NCI-H2081 treated with DMSO at 0.1 percent for 48 hours (cell line): ENCODE data around the gene LIX1.
A peak's percentile ranks its signal among the peaks of the same experiment; 100 is the strongest.
"Not testable (repeated sequence)": the region's sequence is repeated elsewhere in the genome, so short reads cannot be mapped to it uniquely, and the experiment has no call there.

Experiments
- DNase-seq: peaks from one replicate; lab custom pipeline; 2025; lab: John Stamatoyannopoulos, UW

LIX1 gene

DNA sequence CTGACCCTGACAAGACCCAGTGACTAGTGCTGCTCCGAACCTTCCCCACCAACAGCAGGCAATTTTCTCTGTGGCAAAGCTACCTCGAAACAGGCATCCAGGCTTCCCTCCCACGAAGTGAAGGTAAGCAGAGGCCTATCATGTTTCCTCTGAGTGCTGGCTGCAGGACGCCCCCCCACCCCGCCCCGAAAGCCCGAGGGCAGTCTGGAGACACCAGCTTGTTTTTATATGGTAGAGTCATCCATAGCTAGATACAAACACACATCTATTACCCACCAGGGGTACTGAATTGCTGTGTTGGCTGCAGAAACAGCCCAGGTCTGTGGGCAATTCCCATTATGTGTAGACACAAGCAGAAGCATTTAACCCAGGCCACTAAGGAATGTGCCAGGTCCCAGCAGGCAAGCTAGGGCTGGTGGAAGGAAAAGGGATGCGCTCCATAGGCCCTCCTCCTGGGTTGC is 40.4 kb downstream of the LIX1 start:
- peak; percentile 54 for DNase-seq

DNA sequence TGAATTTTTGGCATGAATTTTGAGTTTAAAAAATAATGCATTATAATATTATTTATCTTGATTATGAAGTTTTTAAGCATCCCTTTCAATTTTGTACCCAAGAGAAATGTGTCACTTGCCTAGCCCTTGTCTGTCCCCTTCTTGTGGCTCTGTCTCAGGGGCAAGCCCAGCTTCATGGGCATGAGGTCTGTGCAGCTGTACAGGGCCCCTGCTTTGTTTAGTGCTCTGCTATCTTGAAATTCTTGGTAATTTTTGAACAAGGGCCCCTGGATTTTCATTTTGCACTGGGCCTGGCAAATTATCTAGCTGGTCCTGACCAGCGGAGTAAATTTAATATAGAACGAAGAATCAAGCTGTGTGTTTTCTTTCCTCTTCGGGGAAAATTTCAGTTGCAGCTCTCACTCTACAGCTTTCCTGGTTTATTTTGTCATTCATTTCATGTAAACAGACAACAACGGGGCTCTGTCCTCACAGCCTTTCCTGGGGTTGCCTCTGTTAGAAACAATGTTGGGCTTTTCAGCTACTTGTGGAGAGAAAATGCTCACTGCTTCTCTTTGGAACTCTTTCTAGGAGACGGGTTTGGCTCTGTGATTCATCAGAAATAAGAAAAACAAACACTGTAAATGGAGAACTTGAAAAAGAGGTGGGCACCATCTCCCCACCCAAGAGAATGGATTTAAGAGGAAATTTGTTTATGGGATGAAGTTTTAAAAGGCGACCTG is 41.1 kb downstream of the LIX1 start:
- no peak for DNase-seq

DNA sequence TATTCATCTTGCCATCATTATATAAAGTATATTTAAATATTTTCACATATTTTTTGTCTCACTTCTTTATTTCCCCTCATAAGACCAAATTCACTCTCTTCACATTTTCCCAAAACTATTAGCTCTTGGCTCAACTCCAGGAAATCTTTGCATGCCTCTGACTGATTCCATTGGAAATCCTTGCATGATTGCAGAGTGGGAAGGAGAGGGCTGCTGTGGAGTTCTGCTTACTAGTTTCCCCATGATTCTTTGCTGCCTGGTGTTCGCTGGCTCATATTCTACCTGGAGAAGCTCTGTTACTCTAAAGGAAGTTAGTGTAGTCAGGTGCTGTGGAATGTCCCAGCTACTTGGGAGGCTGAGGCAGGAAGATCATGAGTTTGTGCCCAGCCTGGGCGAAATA is 41.9 kb downstream of the LIX1 start:
- no peak for DNase-seq

DNA sequence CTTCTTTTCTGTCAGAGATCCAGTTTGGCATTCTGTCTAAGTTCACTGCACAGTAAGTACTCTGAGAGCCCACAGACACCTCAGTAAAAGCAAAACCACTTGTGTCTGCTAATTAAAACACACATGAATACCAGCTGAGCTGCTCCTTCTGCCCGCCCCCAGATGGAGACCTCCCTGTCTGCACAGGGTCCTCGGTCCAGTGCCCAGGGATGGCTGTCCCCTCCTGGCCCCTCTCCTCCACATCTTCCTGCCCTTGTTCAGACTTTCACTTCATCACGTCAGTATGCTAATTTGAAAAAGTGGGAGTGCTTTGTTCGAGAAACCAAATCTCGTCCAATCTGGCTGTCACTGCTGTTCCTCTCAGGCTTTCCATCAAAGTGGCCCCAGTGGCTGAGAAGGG is 43.5 kb downstream of the LIX1 start:
- no peak for DNase-seq

DNA sequence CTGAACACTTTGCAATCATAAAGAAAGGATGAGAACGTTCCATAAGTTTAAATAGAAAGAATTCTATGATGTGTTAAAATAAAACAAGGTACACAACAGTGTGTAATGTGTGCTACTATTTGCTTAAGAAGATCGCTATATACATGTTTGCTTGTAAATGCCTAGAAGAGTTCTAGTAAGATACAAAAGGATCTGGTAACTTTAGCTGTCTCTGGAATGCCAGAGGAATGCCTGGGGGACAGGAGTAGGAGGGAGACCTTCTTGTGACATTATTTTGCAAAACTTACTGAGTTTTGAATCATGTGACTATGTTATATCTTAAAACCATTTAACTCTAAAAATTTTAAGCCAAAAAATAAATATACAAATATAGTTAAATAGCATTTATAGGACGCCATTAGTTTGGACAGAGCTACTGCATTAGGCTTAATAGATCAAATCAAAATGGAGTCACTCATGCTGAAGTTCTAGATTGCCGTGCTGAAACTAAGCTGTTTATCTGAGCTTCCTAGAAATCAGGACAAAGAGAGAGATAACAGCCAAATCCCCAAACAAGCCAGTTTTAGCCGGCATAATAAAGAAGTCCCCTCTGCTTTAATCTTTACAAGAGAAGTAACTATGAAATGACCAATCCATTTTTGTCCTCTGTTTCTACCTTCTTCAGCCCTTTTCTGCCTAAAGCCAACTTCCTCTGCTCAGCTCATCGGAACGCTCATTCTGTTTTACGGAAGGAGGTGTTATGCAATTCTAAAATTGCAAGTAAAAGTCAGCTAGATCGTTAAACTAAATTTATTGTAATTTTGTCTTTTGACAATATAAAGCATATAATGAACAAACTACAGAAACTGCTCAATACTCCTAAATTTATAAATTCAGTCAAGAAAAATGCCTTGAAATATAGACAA is 44.8 kb downstream of the LIX1 start:
- no peak for DNase-seq

DNA sequence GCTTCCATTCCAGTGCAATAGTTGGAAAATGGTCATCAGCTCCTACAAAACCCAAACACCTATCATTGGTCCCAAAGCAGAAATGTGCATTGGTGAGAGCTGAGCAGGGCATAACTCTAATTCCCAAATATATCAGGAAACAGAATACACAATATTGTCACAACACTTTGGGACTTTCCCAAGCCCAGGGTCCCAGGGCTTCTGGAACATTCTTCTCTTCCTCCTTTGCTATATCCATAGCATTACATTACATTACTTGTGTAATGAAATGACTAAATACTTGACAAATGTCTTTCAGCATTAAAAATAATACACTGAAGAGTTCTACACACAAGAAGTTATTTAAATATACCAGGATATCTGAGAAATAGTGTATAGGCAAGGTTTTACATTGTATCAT is 45.6 kb downstream of the LIX1 start:
- DNase-seq: no peak

DNA sequence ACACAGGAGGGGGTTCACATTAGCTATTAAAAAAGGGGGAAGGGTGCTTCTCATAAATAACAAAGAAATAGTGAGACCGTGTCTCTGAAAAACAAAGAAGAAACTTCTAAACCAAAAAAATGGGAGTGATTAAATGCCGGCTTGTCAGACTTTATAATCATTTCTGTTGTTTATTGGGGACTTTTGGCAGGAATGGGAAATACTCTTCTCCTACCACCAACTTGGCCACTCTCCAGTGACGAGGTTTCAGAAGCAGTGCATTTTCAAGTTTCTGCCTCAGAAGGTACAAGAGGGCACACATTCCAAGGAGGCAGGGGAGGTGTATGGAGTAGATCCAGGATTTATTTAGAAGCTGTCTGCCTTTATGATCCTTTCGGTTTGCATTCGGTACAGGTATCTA is 46.2 kb downstream of the LIX1 start:
- no peak for DNase-seq

DNA sequence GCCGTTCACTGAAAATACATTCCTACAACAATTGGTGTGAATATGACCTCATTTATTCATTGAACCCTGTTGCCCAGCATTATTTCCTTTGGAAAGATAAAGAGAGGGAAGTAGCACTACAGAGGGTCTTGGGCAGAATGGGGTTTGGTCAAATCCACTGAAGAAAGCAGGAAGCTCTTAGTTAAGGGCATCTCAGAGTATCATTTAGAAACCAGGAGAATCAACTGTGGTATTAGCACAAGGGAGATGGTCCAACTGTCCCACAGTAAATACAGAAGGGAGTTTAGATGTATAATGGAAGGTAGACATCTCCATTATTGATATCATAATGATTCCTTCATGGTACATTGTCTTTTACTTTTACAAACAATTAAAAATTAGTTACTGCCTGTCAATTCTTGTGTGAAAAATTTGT is 47.1 kb downstream of the LIX1 start:
- no peak for DNase-seq

DNA sequence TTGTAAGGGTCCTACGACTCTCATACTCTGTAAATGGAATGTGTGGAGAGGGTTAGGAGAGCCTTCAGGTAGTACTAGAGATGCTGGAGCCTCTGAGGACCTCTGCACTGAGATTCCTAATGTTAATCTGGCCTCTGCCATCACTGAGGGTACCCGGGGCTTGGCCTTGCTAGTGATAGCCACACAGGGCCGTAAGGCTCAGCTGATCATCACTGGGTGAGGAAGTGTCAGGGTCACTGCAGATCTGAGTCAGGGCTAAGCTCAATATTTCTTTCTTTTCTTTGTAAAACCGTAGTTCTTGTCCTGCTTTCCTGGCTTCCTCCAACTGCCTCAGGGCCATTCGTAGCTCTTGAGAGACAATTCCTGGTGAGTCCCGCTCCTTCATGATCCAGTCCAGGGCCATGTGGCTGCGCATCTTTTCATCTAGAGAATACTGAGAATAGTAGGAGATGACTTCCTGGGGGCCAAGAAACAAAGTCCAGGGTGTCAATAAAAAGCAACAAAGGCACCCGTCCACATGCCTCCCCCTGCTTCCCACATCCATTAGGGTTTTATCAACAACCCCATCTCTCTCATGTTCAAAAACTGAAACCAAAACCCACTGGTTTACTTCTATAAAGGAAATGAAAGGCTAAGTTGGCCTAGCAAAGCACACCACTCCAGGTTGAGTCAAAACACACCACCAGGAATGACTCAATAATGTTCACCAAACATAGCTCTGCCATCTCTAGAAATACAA is 47.7 kb downstream of the LIX1 start:
- DNase-seq: no peak

DNA sequence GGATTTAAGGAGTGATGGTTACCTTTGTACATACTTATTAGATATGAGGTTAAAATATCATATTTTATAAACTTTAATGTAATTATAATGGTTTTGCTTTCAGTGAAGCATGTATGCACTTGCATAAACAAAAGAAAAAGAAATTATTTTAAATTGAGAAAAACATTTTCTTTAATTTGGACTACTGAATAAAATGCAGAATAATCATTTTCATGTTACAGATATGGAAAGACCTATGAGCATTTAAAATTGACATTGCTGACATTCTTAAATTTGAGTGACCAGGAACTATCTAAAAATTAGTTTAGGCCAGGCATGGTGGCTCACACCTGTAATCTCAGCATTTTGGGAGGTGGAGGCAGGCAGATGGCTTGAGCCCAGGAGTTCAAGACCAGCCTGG is 49.2 kb downstream of the LIX1 start:
- no peak for DNase-seq

DNA sequence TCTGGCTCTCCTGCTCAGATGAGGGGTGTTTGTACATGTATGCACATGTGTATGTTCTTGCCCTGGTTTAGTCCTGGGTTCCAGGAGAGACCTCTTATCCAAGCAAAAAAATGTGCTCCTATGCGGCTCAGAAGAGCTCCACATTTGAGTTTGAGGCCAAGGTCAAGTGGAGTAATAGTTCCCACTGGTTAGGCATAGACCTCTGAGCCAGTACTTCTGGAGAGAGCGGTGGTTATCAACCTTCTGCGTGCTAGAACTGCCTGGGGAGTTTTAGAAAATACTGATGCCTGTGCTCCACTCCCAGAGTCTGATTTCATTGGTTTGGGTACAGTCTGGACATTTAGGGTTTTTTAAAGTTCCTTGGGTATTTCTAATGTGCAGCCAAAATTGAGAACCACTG is 51.5 kb downstream of the LIX1 start:
- no peak for DNase-seq

DNA sequence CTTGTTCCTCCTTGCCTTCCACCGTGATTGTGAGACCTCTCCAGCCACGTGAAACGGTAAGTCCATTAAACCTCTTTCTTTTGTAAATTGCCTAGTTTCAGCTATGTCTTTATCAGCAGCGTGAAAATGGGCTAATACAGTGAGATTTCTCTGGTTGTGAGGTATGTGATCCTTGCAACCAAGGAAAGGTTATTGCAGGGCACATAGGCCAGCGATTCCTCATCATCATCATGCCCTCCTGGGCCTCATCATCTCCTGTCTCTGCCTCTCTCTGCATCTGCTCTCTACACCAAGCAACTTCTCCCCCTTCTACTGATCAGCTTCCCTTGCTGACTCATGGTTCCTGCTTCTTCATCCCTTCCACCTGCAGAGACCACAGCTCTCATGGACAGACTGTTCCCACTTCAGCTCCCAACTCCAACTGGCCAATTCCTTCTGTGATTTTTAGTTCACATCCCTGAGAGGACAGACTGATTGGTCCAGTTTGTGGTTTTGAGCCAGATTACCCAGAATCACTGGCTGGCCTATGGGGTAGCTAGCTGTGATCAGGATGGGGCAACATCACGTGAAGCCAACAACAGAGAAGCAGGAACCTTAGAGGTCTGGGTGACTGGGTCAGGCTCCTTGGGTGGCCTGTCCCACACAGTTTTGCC is 53.1 kb downstream of the LIX1 start:
- no peak for DNase-seq

DNA sequence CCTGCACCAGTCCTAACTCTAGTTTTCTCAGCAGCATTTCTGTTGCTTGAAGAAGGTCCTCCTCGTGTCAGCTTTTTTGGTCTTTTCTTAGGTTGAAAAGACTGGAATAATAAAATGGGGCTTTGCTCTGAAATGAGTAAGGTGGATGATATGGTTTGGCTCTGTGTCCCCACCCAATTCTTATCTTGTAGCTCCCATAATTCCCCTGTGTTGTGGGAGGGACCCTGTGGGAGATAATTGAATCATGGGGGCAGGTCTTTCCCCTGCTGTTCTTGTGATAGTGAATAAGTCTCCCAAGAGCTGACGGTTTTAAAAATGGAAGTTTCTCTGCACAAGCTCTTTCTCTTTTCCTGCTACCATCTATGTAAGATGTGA is 53.6 kb downstream of the LIX1 start:
- DNase-seq: no peak

DNA sequence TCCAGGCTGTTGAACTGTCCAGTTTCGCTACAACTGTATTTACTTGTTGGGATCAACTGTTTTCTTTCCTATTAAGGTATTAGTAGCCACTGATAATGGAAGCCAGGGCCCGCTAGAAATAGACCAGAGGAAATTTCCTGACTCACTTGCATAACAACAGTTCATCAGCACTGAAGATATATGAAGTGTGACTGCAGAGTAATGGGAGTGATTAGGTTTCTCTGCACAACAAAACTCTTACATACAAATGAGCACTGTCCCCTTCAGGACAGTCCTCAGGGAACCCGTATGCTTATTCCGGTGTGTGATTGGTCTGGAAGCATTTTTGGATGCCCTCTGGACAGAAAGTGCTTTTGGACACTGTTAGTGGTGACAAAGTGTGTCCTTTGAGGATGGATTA is 55.3 kb downstream of the LIX1 start:
- DNase-seq: no peak

DNA sequence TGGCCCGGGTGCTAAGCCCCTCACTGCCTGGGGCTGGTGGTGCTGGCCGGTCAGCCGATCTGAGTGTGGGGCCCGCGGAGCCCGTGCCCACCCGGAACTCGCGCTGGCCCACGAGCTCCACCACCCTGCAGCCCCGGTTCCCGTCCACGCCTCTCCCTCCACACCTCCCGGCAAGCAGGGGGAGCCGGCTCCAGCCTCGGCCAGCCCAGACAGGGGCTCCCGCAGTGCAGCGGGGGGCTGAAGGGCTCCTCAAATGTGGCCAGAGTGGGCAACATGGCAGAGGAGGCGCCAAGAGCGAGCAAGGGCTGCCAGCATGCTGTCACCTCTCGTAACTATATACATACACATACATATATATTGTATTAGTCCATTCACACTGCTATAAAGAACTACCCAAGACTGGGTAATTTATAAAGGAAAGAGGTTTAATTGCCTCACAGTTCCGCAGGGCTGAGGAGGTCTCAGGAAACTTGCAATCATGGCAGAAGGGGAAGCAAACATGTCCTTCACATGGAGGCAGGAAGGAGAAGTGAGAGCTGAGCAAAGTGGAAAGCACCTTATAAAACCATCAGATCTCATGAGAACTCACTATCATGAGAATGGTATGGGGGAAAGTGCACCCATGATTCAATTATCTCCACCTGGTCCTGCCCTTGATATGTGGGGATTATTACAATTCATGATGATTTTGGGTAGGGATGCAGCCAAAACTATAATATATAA is 56.8 kb downstream of the LIX1 start:
- no peak for DNase-seq

DNA sequence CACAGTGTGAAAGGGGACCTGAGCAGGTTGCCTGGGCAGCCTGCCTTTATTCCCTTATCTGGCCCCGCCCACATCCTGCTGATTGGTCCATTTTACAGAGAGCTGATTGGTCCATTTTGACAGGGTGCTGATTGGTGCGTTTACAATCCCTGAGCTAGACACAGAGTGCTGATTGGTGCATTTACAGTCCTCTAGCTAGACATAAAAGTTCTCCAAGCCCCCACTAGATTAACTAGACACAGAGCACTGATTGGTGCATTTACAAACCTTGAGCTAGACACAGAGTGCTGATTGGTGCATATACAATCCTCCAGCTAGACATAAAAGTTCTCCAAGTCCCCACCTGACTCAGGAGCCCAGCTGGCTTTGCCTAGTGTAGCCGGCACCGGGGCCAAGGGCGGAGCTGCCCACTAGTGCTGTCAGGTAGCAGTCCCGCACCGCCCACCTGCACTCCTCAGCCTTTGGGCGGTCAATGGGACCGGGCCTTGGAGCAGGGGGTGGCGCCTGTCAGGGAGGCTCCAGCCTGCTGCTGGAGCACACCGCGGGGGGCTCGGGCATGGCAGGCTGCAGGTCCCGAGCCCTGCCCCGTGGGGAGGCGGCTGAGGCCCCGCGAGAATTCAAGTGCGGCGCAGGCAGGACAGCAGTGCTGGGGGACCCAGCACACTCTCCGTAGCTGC is 57.5 kb downstream of the LIX1 start:
- DNase-seq: not testable (repeated sequence)

DNA sequence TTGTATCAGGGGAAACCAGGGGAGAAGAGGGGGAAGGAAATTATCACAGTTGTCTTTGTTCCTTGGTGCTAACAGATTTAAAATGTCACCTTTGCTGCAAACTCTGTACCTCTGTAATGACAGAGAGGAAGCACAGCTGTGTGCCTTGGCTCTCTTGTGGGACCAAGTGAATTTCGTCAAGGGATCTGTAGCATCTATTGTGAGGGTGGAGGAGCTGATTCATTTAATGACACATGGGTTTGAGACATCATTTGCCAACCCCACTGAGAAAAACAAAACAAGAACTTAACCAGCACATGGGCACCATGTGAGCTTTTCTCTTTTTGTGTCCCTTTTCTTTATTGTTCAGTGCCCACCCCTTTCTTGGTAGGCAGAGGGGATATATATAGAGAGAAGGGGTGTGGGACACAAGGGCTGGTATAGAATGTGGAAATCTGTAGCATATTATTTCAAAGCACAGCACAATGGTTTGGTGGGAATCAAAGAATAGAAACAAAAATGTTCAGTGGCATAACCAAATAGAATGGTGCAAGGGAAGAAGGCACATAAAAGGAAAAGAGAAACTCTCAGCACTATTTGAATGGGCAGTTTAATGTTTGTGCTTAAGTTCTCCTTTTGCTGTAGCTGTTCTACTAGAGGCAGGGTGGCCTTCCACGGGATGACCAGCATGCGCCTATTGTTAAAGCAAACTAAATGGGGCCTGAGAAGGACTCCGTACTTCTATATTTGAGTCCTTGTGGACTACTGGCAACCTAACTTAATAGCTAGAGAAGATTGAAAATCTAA is 63.3 kb downstream of the LIX1 start:
- DNase-seq: no peak

DNA sequence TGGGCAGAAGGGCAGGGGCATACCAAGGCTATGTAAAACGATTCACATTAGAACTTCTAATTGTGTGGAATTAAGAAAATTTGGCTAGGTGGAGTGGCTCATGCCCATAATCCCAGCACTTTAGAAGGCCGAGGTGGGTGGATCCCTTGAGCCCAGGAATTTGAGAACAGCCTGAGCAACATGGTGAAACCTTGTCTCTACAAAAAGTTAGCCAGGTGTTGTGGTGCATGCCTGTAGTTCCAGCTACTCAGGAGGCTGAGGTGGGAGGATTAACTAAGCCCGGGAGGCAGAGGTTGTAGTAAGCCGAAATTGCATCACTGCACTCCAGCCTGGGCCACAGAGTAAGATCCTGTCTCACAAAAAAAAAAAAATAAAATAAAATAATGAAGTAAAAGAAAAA is 65.2 kb downstream of the LIX1 start:
- DNase-seq: no peak

DNA sequence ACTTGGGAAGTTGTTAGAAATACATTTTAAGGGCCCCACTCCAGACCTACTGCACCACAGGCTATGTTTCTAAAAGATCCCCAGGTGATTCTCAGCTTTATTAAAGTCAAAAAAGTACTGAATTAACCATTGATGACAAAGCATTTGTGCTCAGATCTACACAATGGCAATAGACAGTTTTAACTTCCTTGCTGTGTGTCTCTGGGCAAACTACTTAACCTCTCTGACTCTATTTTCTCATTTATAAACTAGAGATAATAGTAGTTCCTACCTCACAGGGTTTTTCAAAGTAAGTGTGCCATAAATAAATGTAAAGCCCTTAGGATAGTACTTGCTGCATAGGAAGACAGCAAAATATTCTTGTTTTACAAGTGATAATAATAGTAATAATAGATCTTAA is 66.3 kb downstream of the LIX1 start:
- DNase-seq: no peak

DNA sequence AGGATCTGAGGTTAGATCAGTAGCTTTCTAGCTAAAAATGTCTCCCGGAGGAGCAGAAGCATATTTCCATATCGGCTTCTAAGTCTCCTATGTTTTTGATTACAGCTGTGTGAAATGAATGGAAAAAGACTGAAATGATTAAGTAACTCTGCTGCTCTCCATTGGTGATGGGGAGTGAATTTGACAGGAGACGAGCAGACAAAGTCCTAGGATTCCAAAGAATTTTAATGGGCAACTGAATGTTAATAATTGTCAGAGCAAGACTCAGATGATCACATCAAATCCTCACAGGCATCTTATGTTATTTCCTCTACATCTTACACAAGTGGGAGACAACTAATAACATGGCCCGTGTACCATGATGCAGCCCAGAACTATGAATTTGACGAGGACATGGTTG is 66.8 kb downstream of the LIX1 start:
- no peak for DNase-seq
